HepG2 (cell line): ENCODE data around the gene CISD1. TPM values are rescaled to one million over a fixed set of nuclear protein-coding genes. Genes with fewer than 3 reads are reported as not detected.

ENCODE experiments used
- AHR ChIP-seq: IDR thresholded peaks from 2 replicates; pipeline ENCODE4 v1.6.1; 2018; ENCODE audit warnings: missing genetic modification reagents, missing compliant biosample characterization
- BRD4 ChIP-seq: sonication (generic); formaldehyde crosslinking; IDR thresholded peaks from 2 replicates; pipeline ENCODE4 v1.4.0; 2020; ENCODE audit warnings: missing genetic modification reagents
- CBFB ChIP-seq: sonication (generic); formaldehyde crosslinking; IDR thresholded peaks from 2 replicates; pipeline ENCODE4 v1.4.0; 2020; ENCODE audit warnings: missing genetic modification reagents
- CTCF ChIP-seq: sonication (generic); formaldehyde crosslinking; IDR thresholded peaks from 2 replicates; pipeline ENCODE4 v1.5.0; 2020; ENCODE audit warnings: mild to moderate bottlenecking, missing genetic modification reagents, moderate library complexity
- DZIP1 ChIP-seq: sonication (generic); formaldehyde crosslinking; IDR thresholded peaks from 2 replicates; pipeline ENCODE4 v1.5.0; 2020; ENCODE audit warnings: mild to moderate bottlenecking, missing genetic modification reagents
- EHMT2 ChIP-seq: fragments of 200-600 bp; sonication (generic); IDR thresholded peaks from 2 replicates; pipeline ENCODE4 v1.7.0; 2017; ENCODE audit warnings: antibody characterized with exemption, low read depth, low read length, borderline replicate concordance
- FOXJ3 ChIP-seq: sonication (generic); formaldehyde crosslinking; IDR thresholded peaks from 2 replicates; pipeline ENCODE4 v1.4.0; 2020; ENCODE audit warnings: missing genetic modification reagents, mild to moderate bottlenecking, borderline replicate concordance
- GRHL1 ChIP-seq: sonication (generic); formaldehyde crosslinking; conservative IDR thresholded peaks from 2 replicates; pipeline ENCODE4 v1.8.0; 2022; ENCODE audit warnings: missing genetic modification reagents
- GTF2F1 ChIP-seq: fragments of 150-350 bp; IDR thresholded peaks from 2 replicates; pipeline ENCODE4 v1.6.1; 2014; ENCODE audit warnings: low read length
- HDAC2 ChIP-seq: sonication (generic); formaldehyde crosslinking; IDR thresholded peaks from 2 replicates; pipeline ENCODE4 v1.4.0; 2020; ENCODE audit warnings: missing genetic modification reagents
- ISL2 ChIP-seq: sonication (generic); formaldehyde crosslinking; IDR thresholded peaks from 2 replicates; pipeline ENCODE4 v1.5.0; 2020; ENCODE audit warnings: missing genetic modification reagents
- KAT8 ChIP-seq: IDR thresholded peaks from 2 replicates; pipeline ENCODE4 v1.6.1; 2016; ENCODE audit warnings: missing genetic modification reagents, missing compliant biosample characterization
- KDM5B ChIP-seq: sonication (generic); formaldehyde crosslinking; IDR thresholded peaks from 2 replicates; pipeline ENCODE4 v1.4.0; 2020; ENCODE audit warnings: missing genetic modification reagents, mild to moderate bottlenecking, borderline replicate concordance
- LCORL ChIP-seq, 2 experiments: fragments of 450-650 bp in 1 of 2; sonication (generic) in 1 of 2; formaldehyde crosslinking in 1 of 2; IDR thresholded peaks; 2 replicates each; pipeline versions ENCODE4 v1.5.0 to v1.6.1; 2017 to 2020; ENCODE audit warnings: antibody characterized with exemption in 1 of 2, missing genetic modification reagents in 1 of 2
- NCOA5 ChIP-seq: sonication (generic); formaldehyde crosslinking; IDR thresholded peaks from 2 replicates; pipeline ENCODE4 v1.4.0; 2020; ENCODE audit warnings: missing genetic modification reagents
- RBFOX2 ChIP-seq: fragments of 200-400 bp; formaldehyde crosslinking; IDR thresholded peaks from 2 replicates; pipeline ENCODE4 v1.6.1; 2017; ENCODE audit warnings: low read depth, mild to moderate bottlenecking, low read length
- STAG1 ChIP-seq: sonication (generic); formaldehyde crosslinking; IDR thresholded peaks from 2 replicates; pipeline ENCODE4 v1.4.0; 2020; ENCODE audit warnings: missing genetic modification reagents
- TARDBP ChIP-seq: sonication (generic); formaldehyde crosslinking; IDR thresholded peaks from 2 replicates; pipeline ENCODE4 v1.8.0; 2022; ENCODE audit warnings: mild to moderate bottlenecking, missing genetic modification reagents
- U2AF1 ChIP-seq: fragments of 200-400 bp; formaldehyde crosslinking; optimal IDR thresholded peaks from 2 replicates; pipeline ENCODE3; 2017; ENCODE audit warnings: mild to moderate bottlenecking, low read depth, low read length
- ZNF24 ChIP-seq: fragments of 450-650 bp; IDR thresholded peaks from 2 replicates; pipeline ENCODE4 v1.6.1; 2017; ENCODE audit warnings: antibody characterized with exemption, mild to moderate bottlenecking
- ZNF484 ChIP-seq: sonication (generic); formaldehyde crosslinking; IDR thresholded peaks from 2 replicates; pipeline ENCODE4 v1.5.1; 2020; ENCODE audit warnings: mild to moderate bottlenecking, low read depth, missing genetic modification reagents, borderline replicate concordance
- ZNF644 ChIP-seq: IDR thresholded peaks from 2 replicates; pipeline ENCODE4 v1.6.1; 2016; ENCODE audit warnings: low read depth
- ZSCAN25 ChIP-seq: sonication (generic); formaldehyde crosslinking; IDR thresholded peaks from 2 replicates; pipeline ENCODE4 v1.8.0; 2022; ENCODE audit warnings: mild to moderate bottlenecking, missing genetic modification reagents
- polyA plus RNA-seq, 8 experiments: library from polyadenylated mRNA; depleted of rRNA in 3 of 8; stranded (reverse) in 7 of 8; unstranded in 1 of 8; fragments of >200 nt; fragmentation: Illumina TruSeq in 4 of 8; extraction: Trizol in 4 of 8; gene quantifications; 2 replicates each; pipeline versions ENCODE4 v1.2.1 to v1.2.3, GENCODE V29; 2011 to 2016; ENCODE audit warnings: low read depth in 4 of 8, missing spikeins in 1 of 8, mixed read lengths in 1 of 8; ENCODE audit not compliant: insufficient read depth in 1 of 8
- total RNA-seq, 5 experiments: library from RNA; depleted of rRNA; stranded (reverse); fragments of >200 nt; fragmentation: Illumina TruSeq; extraction: Trizol; gene quantifications; 2 replicates each; pipeline ENCODE4 v1.2.3, GENCODE V29; 2016; ENCODE audit warnings: low read depth in 1 of 5
- TF ChIP-seq, protein P1 (sequence below): fragments of 450-650 bp; IDR thresholded peaks from 2 replicates; pipeline ENCODE4 v1.6.1; 2016

The CISD1 gene
- total and polyA plus RNA-seq, 2 of the 13 experiments (the other 11 are each of a cell fraction or from before 2014, with no cell fraction given) = 63.4 to 78.9 TPM

GRCh38 chr10:58267713-58268453 is 1.1 kb upstream of the CISD1 start, which contains the start of gene IPMK (continued):
- TF ChIP-seq CTCF (no peak; the same call in 1 of the 2 replicates), ZNF484 (CRISPR knock-in tag) (no peak), BRD4 (CRISPR knock-in tag) (no peak), ZNF24 (no peak), STAG1 (no peak; the same call in 1 of the 2 replicates), ZNF644 (CRISPR knock-in tag) (no peak), HDAC2 (CRISPR knock-in tag) (peak; percentile 14; the same call in 1 of the 2 replicates), KDM5B (CRISPR knock-in tag) (peak; percentile 49; the same call in 1 of the 2 replicates), U2AF1 (no peak), ZSCAN25 (CRISPR knock-in tag) (no peak), LCORL (IDR thresholded peaks at IDR 0.05) (no peak), LCORL (CRISPR knock-in tag; IDR thresholded peaks at IDR 0.05) (no peak), TARDBP (CRISPR knock-in tag) (0 out of 2 replicates have a peak, but pooled peaks have one; percentile 36), RBFOX2 (peak; percentile 71), CBFB (CRISPR knock-in tag) (0 out of 2 replicates have a peak, but pooled peaks have one; percentile 40), GTF2F1 (no peak), NCOA5 (CRISPR knock-in tag) (no peak), KAT8 (no peak), DZIP1 (CRISPR knock-in tag) (peak; percentile 12; the same call in 1 of the 2 replicates), FOXJ3 (CRISPR knock-in tag) (no peak), EHMT2 (no peak), GRHL1 (CRISPR knock-in tag) (no peak), AHR (no peak), ISL2 (peak; percentile 39; the same call in 1 of the 2 replicates)
- TF ChIP-seq, protein P1, sequence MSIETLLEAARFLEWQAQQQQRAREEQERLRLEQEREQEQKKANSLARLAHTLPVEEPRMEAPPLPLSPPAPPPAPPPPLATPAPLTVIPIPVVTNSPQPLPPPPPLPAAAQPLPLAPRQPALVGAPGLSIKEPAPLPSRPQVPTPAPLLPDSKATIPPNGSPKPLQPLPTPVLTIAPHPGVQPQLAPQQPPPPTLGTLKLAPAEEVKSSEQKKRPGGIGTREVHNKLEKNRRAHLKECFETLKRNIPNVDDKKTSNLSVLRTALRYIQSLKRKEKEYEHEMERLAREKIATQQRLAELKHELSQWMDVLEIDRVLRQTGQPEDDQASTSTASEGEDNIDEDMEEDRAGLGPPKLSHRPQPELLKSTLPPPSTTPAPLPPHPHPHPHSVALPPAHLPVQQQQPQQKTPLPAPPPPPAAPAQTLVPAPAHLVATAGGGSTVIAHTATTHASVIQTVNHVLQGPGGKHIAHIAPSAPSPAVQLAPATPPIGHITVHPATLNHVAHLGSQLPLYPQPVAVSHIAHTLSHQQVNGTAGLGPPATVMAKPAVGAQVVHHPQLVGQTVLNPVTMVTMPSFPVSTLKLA = no peak
